CD14-positive monocyte (primary cell): Measurements from ENCODE around the gene LTBP4. TPM values are rescaled to one million over a fixed set of nuclear protein-coding genes. Genes with fewer than 3 reads are reported as not detected.

Experiments used
- DNase-seq, 3 donors: peaks; one replicate each; pipeline ENCODE4 v3.0.0-alpha.2; 2011 to 2022
- H2AFZ ChIP-seq: 2 replicates; pipeline ENCODE4 v1.6.0; 2012; ENCODE audit warnings: mild to moderate bottlenecking, low read depth, low read length, inconsistent platforms; ENCODE audit not compliant: insufficient read depth, poor library complexity, severe bottlenecking
- H3K27ac ChIP-seq, 2 donors: 1 replicate in 1 of 2; 2 replicates in 1 of 2; pipeline ENCODE4 v1.5.1; 2012 to 2013; ENCODE audit warnings: low read length in 2 of 2, control low read depth in 1 of 2, inconsistent platforms in 1 of 2, low read depth in 1 of 2, mild to moderate bottlenecking in 1 of 2
- H3K27me3 ChIP-seq, 2 donors: one replicate each; pipeline versions ENCODE4 v1.6.0 to v1.6.1; 2011 to 2013; ENCODE audit warnings: low read length in 2 of 2; ENCODE audit not compliant: control insufficient read depth in 2 of 2, insufficient read depth in 2 of 2
- H3K36me3 ChIP-seq, 2 donors: replicated peaks in 1 of 2; 1 replicate in 1 of 2; 2 replicates in 1 of 2; pipeline versions ENCODE4 v1.5.1 to v1.6.1; 2012 to 2013; ENCODE audit warnings: low read length in 2 of 2, control low read depth in 1 of 2, inconsistent platforms in 1 of 2, mild to moderate bottlenecking in 1 of 2; ENCODE audit not compliant: insufficient read depth in 2 of 2, control insufficient read depth in 1 of 2
- H3K4me1 ChIP-seq, 2 donors: 1 replicate in 1 of 2; 2 replicates in 1 of 2; pipeline versions ENCODE4 v1.5.1 to v1.6.1; 2012 to 2013; ENCODE audit warnings: low read length in 2 of 2, control low read depth in 1 of 2, inconsistent platforms in 1 of 2, mild to moderate bottlenecking in 1 of 2, moderate library complexity in 1 of 2; ENCODE audit not compliant: insufficient read depth in 2 of 2, control insufficient read depth in 1 of 2
- H3K4me2 ChIP-seq: replicated peaks from 2 replicates; pipeline ENCODE3; 2012; ENCODE audit warnings: low read length, moderate library complexity, mild to moderate bottlenecking; ENCODE audit not compliant: poor library complexity, severe bottlenecking; ENCODE audit errors: extremely low read depth
- H3K4me3 ChIP-seq, 3 experiments: fragments of 200-600 bp in 1 of 3; sonication (generic) in 1 of 3; replicated peaks in 1 of 3; 1 replicate in 2 of 3; 2 replicates in 1 of 3; pipeline ENCODE4 v1.5.1; 2011 to 2013; ENCODE audit warnings: low read length in 3 of 3, mild to moderate bottlenecking in 3 of 3, control low read depth in 2 of 3, low read depth in 2 of 3, inconsistent platforms in 1 of 3, moderate library complexity in 1 of 3
- H3K79me2 ChIP-seq: 2 replicates; pipeline ENCODE4 v1.6.0; 2012; ENCODE audit warnings: mild to moderate bottlenecking, control low read depth, inconsistent platforms, low read length, moderate library complexity; ENCODE audit not compliant: insufficient read depth
- H3K9ac ChIP-seq: 2 replicates; pipeline ENCODE4 v1.6.0; 2017; ENCODE audit warnings: low read length, mild to moderate bottlenecking; ENCODE audit not compliant: insufficient read depth, poor library complexity, severe bottlenecking
- H3K9me3 ChIP-seq, 2 donors: replicated peaks in 1 of 2; 1 replicate in 1 of 2; 2 replicates in 1 of 2; pipeline versions ENCODE4 v1.5.1 to v1.6.1; 2012 to 2013; ENCODE audit warnings: low read length in 2 of 2, control low read depth in 1 of 2; ENCODE audit not compliant: control insufficient read depth in 1 of 2, insufficient read depth in 1 of 2
- H4K20me1 ChIP-seq: 2 replicates; pipeline ENCODE4 v1.6.0; 2012; ENCODE audit warnings: mild to moderate bottlenecking, low read length, control low read depth, moderate library complexity; ENCODE audit not compliant: insufficient read depth
- H3K27ac Mint-ChIP-seq, 7 donors: one replicate each; pipeline ENCODE4 v1.8.0; 2020; ENCODE audit warnings: mild to moderate bottlenecking in 7 of 7, mixed read lengths in 7 of 7, moderate library complexity in 6 of 7, inconsistent platforms in 2 of 7
- H3K27me3 Mint-ChIP-seq, 3 donors: one replicate each; pipeline ENCODE4 v1.8.0; 2021 to 2022; ENCODE audit warnings: low read depth in 3 of 3, mild to moderate bottlenecking in 3 of 3, mixed read lengths in 3 of 3, moderate library complexity in 3 of 3, inconsistent platforms in 1 of 3
- H3K36me3 Mint-ChIP-seq, 2 donors: one replicate each; pipeline ENCODE4 v1.8.0; 2020; ENCODE audit warnings: mixed read lengths in 2 of 2, inconsistent platforms in 1 of 2, mild to moderate bottlenecking in 1 of 2
- H3K4me1 Mint-ChIP-seq: one replicate; pipeline ENCODE4 v1.8.0; 2020; ENCODE audit warnings: mild to moderate bottlenecking, mixed read lengths
- H3K4me3 Mint-ChIP-seq, 2 donors: one replicate each; pipeline ENCODE4 v1.8.0; 2020; ENCODE audit warnings: mild to moderate bottlenecking in 2 of 2, mixed read lengths in 2 of 2, moderate library complexity in 1 of 2
- H3K9me3 Mint-ChIP-seq, 7 donors: one replicate each; pipeline ENCODE4 v1.8.0; 2020 to 2022; ENCODE audit warnings: mixed read lengths in 7 of 7, mild to moderate bottlenecking in 6 of 7, moderate library complexity in 6 of 7, inconsistent platforms in 2 of 7
- WGBS: methylation state at CpG from one replicate; pipeline ENCODE4 v1.1.5; 2013; ENCODE audit warnings: missing lambda C conversion rate; ENCODE audit not compliant: insufficient coverage; 5-methylcytosine and 5-hydroxymethylcytosine counted together
- intact Hi-C, 2 donors: fragments of 100-400 bp; cut with micrococcal nuclease; formaldehyde crosslinking; loops; one replicate each; pipeline versions ENCODE4 v1.15.0 to v1.15.1; 2023
- polyA plus RNA-seq, 3 donors: library from polyadenylated mRNA; depleted of rRNA in 1 of 3; unstranded in 2 of 3; stranded (reverse) in 1 of 3; fragments of 300-500 nt in 2 of 3; fragments of >200 nt in 1 of 3; fragmentation: Illumina TruSeq in 2 of 3; gene quantifications; 1 replicate in 2 of 3; 2 replicates in 1 of 3; pipeline ENCODE4 v1.2.3, GENCODE V29; 2012 to 2021
- TF ChIP-seq, protein P1 (sequence below): fragments of 200-600 bp; IDR thresholded peaks from one replicate; pipeline ENCODE4 v1.8.0; 2022; ENCODE audit warnings: antibody characterized with exemption, mild to moderate bottlenecking

LTBP4 gene
- polyA plus RNA-seq, 3 donors: 3.8 to 38.7 (median 8.0) TPM

DNA sequence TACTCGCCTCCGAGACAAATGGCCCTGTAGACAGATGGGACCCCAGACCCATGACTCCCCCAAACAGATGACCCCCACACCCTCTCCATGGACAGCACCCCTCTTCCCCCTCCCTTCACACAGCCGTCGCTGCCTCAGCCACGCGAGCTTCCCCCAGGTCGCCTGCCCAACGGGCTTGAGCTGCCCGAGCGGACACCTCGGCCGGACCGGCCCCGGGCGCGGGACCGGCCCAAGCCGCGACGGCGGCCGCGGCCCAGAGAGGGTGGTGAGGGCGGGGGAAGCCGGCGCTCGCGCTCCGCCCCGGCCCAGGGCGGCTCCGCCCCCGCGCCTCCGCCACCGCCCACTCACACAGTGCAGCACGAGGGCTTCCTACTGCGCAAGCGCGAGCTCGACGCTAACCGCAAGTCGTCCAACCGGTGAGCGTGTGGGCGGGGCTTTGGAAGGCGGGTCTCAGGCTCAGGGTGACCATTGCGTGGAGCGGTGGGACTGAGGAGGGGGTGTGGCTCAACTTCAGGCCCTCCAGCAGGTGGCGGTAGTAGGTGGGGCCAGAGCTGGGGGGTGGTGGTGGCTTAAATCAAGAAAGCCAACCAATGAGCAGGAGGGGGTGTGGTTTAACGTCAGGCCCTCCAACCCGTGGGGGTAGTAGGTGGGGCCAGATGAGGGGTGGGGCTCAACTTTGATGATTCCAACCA, 30.7 kb upstream of the LTBP4 start:
- peak; percentile 100 for DNase-seq
- no peak overlapping the region for H3K9ac ChIP-seq
- no peaks in the 10 kb centered on the region for H3K36me3 ChIP-seq
- peaks cover 13% of the 10 kb centered on the region for H3K4me1 Mint-ChIP-seq
- H3K79me2 ChIP-seq: no peaks in the 10 kb centered on the region
- peak overlapping the region in 2 of 3 experiments; percentile 32 to 70 for H3K4me3 ChIP-seq
- H3K4me3 Mint-ChIP-seq: peak overlapping the region; percentile 76 to 87
- intact Hi-C loops: loop anchor here in 1 of 2 donors (2.0 to 5.0 kb wide), 2 partner anchors 26 to 103 kb away; partner anchors contain the start of genes BLVRB and SPTBN4
- peaks cover 17 to 28% of the 10 kb centered on the region in 2 donors for H3K4me1 ChIP-seq
- TF ChIP-seq, protein P1, sequence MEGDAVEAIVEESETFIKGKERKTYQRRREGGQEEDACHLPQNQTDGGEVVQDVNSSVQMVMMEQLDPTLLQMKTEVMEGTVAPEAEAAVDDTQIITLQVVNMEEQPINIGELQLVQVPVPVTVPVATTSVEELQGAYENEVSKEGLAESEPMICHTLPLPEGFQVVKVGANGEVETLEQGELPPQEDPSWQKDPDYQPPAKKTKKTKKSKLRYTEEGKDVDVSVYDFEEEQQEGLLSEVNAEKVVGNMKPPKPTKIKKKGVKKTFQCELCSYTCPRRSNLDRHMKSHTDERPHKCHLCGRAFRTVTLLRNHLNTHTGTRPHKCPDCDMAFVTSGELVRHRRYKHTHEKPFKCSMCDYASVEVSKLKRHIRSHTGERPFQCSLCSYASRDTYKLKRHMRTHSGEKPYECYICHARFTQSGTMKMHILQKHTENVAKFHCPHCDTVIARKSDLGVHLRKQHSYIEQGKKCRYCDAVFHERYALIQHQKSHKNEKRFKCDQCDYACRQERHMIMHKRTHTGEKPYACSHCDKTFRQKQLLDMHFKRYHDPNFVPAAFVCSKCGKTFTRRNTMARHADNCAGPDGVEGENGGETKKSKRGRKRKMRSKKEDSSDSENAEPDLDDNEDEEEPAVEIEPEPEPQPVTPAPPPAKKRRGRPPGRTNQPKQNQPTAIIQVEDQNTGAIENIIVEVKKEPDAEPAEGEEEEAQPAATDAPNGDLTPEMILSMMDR: peak; percentile 27
- H4K20me1 ChIP-seq: no peaks in the 10 kb centered on the region
- peaks cover 0 to 12% of the 10 kb centered on the region in 2 donors for H3K9me3 ChIP-seq
- H3K36me3 Mint-ChIP-seq: peaks cover 0 to 4% of the 10 kb centered on the region in 2 donors
- H2AFZ ChIP-seq: peak overlapping the region; percentile 86
- H3K9me3 Mint-ChIP-seq: peaks cover 0 to 18% (median 11%) of the 10 kb centered on the region in 7 donors
- under 1% methylated on average over 41 of the region's 53 CpGs for WGBS
- H3K27ac Mint-ChIP-seq: peak overlapping the region; percentile 77 to 93 (median 83)
- H3K27me3 Mint-ChIP-seq: peaks cover 43 to 48% (median 45%) of the 10 kb centered on the region in 3 donors
- peaks cover 19 to 45% of the 10 kb centered on the region in 2 donors for H3K27me3 ChIP-seq
- peak overlapping the region; percentile 84 for H3K4me2 ChIP-seq
- H3K27ac ChIP-seq: peak overlapping the region in 1 of 2 donors; percentile 25

DNA sequence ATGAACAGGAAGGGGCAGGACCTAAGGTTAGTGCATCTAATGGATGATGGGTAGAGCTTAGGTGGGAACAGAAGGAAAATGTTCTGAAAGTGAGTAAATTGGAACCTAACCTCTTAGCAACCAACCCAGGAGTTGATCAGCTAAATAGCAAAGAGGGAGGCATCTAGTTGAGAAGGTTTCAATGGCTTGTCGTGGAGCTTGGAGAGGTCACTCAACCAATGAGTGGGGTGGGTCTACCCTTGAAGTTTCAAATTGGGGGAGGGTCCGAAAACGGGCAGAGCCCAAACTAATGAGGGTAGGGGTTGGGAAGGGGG, 30.2 kb upstream of the LTBP4 start:
- Histone ChIP-seq H3K27ac (no peak overlapping the region), H3K4me1 (peaks cover 21 to 34% of the 10 kb centered on the region in 2 donors), H3K79me2 (no peaks in the 10 kb centered on the region), H3K4me3 (peak overlapping the region in 1 of 3 experiments; percentile 27), H3K27me3 (peaks cover 19 to 40% of the 10 kb centered on the region in 2 donors), H4K20me1 (no peaks in the 10 kb centered on the region), H3K4me2 (peak overlapping the region; percentile 84), H3K9me3 (peaks cover 0 to 12% of the 10 kb centered on the region in 2 donors), H3K9ac (no peak overlapping the region), H3K36me3 (no peaks in the 10 kb centered on the region), H2AFZ (peak overlapping the region; percentile 24)
- intact Hi-C loops: loop anchor here in 1 of 2 donors (2.0 to 5.0 kb wide), 2 partner anchors 26 to 104 kb away; partner anchors contain the start of genes BLVRB and SPTBN4
- peaks cover 39 to 43% (median 40%) of the 10 kb centered on the region in 3 donors for H3K27me3 Mint-ChIP-seq
- no peak for DNase-seq
- H3K9me3 Mint-ChIP-seq: peaks cover 0 to 18% (median 10%) of the 10 kb centered on the region in 7 donors
- H3K4me1 Mint-ChIP-seq: peaks cover 14% of the 10 kb centered on the region
- H3K27ac Mint-ChIP-seq: peak overlapping the region; percentile 77 to 93 (median 83)
- peak overlapping the region; percentile 43 to 74 for H3K4me3 Mint-ChIP-seq
- TF ChIP-seq, protein P1: no peak
- WGBS: 25% methylated on average over 1 of the region's 3 CpGs
- peaks cover 0 to 4% of the 10 kb centered on the region in 2 donors for H3K36me3 Mint-ChIP-seq
